CD4-positive, alpha-beta T cell treated with Interleukin-15 for 4 hours (primary cell): ENCODE data around the gene SLC34A2.
"Not testable (repeated sequence)": the region's sequence is repeated elsewhere in the genome, so short reads cannot be mapped to it uniquely, and the experiment has no call there.

Experiments used
- DNase-seq: peaks from one replicate; pipeline ENCODE4 v3.0.0-alpha.2; 2020; ENCODE audit warnings: low spot score

Gene SLC34A2, protein sequence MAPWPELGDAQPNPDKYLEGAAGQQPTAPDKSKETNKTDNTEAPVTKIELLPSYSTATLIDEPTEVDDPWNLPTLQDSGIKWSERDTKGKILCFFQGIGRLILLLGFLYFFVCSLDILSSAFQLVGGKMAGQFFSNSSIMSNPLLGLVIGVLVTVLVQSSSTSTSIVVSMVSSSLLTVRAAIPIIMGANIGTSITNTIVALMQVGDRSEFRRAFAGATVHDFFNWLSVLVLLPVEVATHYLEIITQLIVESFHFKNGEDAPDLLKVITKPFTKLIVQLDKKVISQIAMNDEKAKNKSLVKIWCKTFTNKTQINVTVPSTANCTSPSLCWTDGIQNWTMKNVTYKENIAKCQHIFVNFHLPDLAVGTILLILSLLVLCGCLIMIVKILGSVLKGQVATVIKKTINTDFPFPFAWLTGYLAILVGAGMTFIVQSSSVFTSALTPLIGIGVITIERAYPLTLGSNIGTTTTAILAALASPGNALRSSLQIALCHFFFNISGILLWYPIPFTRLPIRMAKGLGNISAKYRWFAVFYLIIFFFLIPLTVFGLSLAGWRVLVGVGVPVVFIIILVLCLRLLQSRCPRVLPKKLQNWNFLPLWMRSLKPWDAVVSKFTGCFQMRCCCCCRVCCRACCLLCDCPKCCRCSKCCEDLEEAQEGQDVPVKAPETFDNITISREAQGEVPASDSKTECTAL

GRCh38 chr4:25654971-25655963 lies at the start of gene SLC34A2:
Gene SLC34A2 (plus strand): TSS chr4:25655851. CDS start chr4:25662501, 6,650 bp downstream.
- DNase-seq = no peak

GRCh38 chr4:25608644-25609043 lies 47.0 kb upstream of the SLC34A2 start:
- DNase-seq = no peak

DNA sequence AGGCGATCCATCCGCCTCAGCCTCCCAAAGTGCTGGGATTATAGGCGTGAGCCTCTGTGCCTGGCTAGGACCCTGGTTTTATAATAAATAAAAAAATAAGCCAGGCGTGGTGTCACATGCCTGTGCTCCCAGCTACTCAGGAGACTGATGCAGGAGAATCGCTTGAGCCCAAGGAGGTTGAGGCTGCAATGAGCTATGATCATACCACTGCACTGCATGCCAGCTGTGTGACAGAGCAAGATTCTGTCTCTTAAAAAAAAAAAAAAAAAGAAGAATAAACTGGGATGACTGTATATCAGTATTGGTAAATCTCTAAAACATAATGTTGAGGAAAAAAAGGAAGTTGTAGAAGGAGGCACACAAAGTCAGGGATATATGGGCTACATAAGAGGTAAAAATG lies 45.7 kb upstream of the SLC34A2 start:
- DNase-seq = no peak

DNA sequence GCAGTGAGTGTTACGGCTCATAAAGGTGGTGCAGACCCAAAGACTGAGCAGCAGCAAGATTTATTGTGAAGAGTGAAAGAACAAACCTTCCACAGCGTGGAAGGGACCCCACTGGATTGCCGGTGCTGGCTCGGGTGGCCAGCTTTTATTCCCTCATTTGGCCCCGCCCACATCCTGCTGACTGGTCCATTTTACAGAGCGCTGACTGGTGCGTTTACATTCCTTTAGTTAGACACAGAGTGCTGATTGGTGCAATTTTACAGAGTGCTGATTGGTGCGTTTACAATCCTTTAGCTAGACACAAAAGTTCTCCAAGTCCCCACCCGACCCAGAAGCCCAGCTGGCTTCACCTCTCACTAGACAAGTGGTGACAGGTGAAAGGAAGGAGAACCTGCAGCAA lies 42.0 kb upstream of the SLC34A2 start:
- DNase-seq = not testable (repeated sequence)

DNA sequence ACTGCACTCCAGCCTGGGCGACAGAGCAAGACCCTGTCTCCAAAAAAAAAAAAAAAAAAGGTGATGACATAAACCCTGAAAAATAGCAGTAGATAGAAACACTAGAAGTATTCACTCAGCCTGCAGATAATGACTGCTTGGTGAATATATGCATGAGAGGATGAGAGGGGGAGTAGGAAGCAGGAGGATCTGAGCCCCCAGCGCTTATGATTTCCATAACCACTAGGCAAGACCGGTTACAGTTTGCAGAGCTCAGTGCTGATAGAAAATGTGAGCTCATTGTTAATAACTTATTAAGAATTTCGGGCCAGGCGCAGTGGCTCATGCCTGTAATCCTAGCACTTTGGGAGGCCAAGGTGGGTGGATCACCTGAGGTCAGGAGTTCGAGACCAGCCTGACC lies 40.8 kb upstream of the SLC34A2 start:
- no peak for DNase-seq

DNA sequence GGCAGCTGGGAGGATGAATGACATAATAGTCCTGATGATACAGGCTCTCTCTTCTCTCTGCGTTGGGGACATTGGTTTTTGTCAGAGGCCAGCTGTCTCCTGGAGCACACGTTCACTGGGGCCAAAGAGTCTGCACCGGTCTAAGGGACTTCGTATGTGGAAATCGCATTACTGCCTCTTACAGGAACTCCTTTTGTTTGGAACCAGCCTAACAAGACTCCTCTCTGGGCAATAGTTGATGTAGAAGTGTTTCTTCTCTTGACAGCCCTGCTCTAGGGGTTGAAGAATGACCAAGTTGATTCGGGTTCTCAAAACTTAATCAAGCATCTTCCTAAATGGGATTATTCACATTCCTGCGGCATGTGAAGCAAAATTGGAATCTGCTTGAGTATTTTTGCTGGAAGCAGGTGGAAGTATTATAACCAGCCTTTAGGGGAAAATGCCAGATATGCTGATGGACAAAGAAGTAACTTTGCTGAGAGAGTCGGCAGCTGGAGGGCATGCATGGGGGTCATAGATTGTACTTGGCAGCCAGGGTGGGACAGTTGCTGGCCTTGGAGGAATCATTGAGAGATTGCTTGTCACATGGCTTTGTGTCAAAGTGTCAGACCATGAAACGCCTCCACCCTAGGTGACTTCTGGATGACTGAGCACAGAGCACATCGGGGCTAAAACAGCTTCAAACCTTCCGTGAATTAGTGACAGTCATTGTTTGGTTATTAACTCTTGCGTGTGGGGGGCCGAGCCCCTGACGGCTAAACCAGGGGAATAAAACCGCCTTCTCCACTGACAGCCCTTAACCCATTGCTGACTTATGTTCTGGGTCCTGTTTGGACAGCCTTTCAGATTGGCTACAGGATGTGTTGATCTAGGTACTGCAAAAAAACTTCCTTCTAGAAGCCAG lies 34.4 kb upstream of the SLC34A2 start:
- no peak for DNase-seq

- DNase-seq = no peak
Measured at GRCh38 chr4:25624616-25625015, 31.0 kb upstream of the SLC34A2 start.

DNA sequence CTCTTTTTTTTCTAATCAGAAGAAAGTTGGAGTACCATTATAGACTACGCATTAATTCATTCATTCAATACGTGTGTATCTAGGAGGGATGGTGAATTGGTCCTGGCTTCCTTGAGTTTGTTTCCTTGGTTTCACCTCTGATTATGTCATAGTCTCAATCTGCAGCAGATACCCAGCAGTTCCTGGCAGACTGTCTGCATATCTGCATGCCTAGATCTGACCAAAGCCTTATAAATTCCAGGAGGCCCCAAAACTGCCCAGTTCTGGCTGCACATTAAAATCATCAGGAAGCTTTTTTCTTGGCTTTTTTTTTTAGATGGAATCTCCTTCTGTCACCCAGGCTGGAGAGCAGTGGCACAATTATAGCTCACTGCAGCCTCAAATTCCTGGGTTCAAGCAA lies 27.2 kb upstream of the SLC34A2 start:
- no peak for DNase-seq

- no peak for DNase-seq
Measured at GRCh38 chr4:25632135-25632534, 23.5 kb upstream of the SLC34A2 start.

DNA sequence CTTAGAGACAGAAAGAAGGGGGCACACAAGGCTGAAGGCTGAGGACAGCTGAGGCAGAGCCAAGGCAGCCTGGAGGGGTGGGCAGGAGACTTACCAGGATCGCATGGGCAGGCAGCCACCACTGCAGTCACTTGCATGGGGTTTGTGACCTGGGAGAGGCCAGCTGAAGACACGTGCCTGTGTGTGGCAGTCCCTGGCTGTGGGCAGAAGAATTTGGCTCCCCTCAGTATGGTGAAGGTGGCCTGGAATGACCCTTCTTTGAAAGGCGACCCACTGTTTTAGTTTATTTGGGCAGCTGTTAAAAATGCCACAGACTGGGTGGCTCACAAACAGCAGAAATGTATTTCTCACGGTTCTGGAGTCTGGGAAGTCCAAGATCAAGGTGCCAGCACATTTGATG lies 22.1 kb upstream of the SLC34A2 start:
- DNase-seq = no peak

DNA sequence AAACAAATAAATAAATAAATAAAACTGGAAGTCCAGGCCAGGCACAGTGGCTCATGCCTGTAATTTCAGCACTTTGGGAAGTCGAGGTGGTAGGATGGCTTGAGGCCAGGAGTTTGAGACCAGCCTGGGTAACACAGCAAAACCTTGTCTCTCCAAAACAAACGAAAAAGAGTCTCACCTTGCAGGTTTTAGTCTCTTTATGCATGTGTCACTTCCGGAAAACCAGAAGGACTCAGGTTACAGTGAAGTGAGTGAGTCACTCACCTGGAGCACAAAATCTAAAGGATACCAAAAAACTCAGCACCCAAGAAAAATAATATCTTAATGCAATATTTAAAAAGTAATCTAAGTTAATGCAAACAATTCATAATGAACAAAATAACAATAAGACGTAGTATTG lies 20.1 kb upstream of the SLC34A2 start:
- no peak for DNase-seq

- DNase-seq = no peak
Measured at GRCh38 chr4:25637581-25638220, 17.9 kb upstream of the SLC34A2 start.

DNA sequence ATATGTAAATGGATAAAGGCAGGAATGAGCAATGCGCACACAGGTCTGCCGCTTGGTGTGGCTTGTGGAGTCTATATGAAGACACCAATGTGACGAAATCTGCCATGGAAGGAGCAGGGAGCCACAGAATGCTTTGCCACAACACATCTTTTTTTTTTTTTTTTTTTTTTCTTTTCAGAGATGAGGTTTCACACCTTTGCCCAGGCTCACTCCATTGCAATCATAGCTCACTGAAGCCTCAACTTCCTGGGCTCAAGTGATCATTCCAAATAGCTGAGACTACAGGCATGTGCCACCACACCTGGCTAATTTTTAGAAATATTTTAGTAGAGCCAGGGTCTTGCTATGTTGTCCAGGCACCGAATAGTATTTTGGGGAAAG lies 17.4 kb upstream of the SLC34A2 start:
- DNase-seq = no peak

DNA sequence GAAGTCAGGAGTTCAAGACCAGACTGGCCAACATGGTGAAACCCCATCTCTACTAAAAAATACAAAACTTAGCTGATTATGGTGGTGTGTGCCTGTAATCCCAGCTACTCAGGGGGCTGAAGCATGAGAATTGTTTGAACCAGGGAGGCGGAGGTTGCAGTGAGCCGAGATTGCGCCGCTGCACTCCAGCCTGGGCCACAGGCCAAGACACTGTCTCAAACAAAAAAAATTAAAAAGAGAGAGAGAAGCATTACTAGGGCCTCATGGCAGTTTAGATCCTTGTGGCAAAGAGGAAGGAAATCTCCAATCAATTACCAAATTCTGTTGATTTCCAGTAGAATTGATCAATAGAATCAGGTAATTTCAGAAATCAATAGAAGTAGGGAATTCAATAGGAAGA lies 16.8 kb upstream of the SLC34A2 start:
- DNase-seq = no peak

DNA sequence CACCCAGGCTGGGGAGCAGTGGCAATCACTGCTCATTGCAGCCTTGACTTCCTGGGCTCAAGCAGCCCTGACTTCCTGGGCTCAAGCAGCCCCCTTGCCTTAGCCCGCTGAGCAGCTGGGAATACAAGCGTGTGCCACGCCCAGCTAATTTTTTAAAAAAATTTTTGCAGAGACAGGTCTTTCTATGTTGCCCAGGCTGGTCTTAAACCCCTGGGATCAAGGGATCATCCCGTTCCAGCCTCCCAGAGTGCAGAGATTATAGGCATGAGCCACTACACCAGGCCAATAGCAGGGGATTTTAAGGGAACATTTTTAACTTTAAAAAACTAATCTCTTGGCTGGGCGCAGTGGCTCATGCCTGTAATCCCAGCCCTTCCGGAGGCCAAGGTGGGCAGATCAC lies 5.3 kb upstream of the SLC34A2 start:
- no peak for DNase-seq

DNA sequence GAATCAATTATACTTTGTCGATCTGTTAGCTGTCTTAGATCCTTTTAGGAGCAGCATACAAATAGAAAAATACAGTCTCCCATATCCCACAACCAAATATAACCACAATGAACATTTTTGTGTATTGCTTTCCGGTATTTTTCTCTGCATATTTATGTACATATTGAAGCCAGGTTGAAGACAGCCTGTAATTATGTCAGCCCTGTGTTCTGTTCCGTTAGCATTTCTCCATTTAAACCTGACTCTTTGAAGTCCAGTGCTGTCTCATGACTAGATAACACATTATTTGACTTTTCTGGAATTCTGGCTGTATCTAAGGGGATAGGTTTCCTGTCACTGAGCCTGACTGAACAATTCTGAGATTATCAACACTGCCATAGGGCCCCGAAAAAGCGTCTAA lies 4.0 kb upstream of the SLC34A2 start:
- DNase-seq = no peak

- no peak for DNase-seq
Measured at GRCh38 chr4:25654031-25654970, 1.4 kb upstream of the SLC34A2 start.

GRCh38 chr4:25656031-25656430 lies 380 bp downstream of the SLC34A2 start:
- DNase-seq = no peak

DNA sequence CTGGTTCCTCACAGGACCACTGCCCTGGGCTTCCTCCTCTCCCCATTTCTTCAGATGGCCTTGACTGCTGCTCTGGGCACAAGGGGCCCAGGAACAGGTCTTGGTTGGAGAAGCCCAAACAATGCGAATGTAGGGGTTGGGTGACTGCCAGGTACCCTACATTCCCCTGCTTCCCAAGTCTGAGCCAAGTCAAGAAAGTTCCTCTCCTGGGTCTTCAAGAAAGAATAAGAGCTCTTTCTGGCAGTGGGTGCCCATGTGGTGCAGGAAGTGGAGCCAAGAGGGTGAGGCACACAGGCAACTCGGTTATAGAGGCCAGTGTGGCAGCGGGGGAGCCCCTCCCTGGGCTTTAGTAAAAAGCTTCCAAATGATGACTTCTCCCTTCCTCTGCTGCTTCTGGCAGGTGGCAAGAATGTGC lies 2.7 kb downstream of the SLC34A2 start:
- no peak for DNase-seq

GRCh38 chr4:25658777-25659176 lies 3.1 kb downstream of the SLC34A2 start:
- DNase-seq = no peak
